GM12873 (cell line): Measurements from ENCODE around the gene OSBP.

Experiments used
- TF ChIP-seq, protein P1 (sequence below): IDR thresholded peaks from 2 replicates; pipeline ENCODE4 v1.5.1; 2012; ENCODE audit warnings: low read depth, mild to moderate bottlenecking, moderate library complexity, low read length, control low read depth; ENCODE audit not compliant: insufficient read depth; ENCODE audit errors: missing control alignments

OSBP gene

DNA sequence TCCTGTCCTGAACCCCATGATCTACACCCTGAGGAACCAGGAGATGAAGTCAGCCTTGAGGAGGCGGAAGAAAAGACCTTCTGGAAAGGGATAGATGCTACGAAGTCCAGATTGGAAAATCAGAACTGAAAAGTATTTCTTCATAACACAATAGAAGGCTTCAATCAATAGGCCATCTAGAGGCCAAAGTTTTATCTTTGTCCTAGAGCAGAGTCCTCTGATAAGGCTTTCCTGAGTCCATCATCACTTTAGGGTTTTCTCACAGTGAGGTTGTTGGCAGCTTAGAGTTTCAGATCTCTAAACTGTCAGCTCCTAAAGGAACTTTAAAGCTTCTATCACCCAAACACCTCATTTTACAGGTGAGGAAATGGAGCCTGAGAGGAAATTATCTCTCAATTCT, 83.0 kb downstream of the OSBP start:
- TF ChIP-seq, protein P1, sequence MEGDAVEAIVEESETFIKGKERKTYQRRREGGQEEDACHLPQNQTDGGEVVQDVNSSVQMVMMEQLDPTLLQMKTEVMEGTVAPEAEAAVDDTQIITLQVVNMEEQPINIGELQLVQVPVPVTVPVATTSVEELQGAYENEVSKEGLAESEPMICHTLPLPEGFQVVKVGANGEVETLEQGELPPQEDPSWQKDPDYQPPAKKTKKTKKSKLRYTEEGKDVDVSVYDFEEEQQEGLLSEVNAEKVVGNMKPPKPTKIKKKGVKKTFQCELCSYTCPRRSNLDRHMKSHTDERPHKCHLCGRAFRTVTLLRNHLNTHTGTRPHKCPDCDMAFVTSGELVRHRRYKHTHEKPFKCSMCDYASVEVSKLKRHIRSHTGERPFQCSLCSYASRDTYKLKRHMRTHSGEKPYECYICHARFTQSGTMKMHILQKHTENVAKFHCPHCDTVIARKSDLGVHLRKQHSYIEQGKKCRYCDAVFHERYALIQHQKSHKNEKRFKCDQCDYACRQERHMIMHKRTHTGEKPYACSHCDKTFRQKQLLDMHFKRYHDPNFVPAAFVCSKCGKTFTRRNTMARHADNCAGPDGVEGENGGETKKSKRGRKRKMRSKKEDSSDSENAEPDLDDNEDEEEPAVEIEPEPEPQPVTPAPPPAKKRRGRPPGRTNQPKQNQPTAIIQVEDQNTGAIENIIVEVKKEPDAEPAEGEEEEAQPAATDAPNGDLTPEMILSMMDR = no peak

DNA sequence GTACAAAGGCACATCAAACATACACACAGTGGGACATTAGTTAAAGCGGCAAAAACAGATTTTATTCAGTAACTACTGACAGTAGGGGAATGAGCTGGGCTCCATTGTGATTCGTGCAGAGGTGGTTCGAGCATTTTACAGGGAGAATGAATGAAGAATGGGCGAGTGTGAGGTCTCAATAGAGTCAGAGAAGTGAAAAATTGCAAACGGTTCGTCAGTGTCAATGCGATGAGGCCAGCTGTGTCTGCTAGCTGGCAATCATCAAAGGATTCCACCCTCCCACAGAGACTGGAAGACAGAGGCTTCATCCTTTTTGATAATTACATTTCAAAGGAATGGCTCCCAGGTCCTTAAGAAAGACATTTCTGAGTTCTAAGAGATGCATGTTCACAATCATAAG, 86.9 kb downstream of the OSBP start:
- TF ChIP-seq, protein P1 = no peak
